Uterus (tissue), 2 donors: ENCODE data around the gene TXN2.

Experiments used
- POLR2A ChIP-seq, 2 donors: fragments of 450-650 bp; IDR thresholded peaks; one replicate each; pipeline ENCODE4 v1.6.1; 2016; ENCODE audit warnings: antibody characterized with exemption in 2 of 2, mild to moderate bottlenecking in 1 of 2, moderate library complexity in 1 of 2
- TF ChIP-seq, protein P1 (sequence below), 4 experiments: fragments of 200-600 bp in 2 of 4; fragments of 450-650 bp in 2 of 4; sonication (generic) in 2 of 4; IDR thresholded peaks; one replicate each; pipeline ENCODE4 v1.5.1; 2016 to 2019; ENCODE audit warnings: antibody characterized with exemption in 4 of 4, mild to moderate bottlenecking in 2 of 4, moderate library complexity in 1 of 4

DNA sequence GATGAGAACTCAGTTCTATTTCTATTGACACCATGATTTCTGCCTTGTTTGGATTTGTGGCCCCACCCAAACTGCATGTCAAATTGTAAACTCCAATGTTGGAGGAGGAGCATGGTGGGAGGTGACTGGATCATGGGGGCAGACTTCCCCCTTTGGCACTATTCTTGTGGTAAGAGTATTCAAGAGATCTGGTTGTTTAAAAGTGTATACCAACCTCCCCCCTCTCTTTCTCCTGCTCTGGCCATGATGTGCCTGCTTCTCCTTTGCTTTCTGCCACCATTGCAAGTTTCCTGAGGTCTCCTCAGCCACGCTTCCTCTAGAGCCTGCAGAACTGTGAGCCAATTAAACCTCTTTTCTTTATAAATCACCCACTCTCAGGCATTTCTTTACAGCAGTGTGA, 33.3 kb upstream of the TXN2 start:
- TF ChIP-seq, protein P1, sequence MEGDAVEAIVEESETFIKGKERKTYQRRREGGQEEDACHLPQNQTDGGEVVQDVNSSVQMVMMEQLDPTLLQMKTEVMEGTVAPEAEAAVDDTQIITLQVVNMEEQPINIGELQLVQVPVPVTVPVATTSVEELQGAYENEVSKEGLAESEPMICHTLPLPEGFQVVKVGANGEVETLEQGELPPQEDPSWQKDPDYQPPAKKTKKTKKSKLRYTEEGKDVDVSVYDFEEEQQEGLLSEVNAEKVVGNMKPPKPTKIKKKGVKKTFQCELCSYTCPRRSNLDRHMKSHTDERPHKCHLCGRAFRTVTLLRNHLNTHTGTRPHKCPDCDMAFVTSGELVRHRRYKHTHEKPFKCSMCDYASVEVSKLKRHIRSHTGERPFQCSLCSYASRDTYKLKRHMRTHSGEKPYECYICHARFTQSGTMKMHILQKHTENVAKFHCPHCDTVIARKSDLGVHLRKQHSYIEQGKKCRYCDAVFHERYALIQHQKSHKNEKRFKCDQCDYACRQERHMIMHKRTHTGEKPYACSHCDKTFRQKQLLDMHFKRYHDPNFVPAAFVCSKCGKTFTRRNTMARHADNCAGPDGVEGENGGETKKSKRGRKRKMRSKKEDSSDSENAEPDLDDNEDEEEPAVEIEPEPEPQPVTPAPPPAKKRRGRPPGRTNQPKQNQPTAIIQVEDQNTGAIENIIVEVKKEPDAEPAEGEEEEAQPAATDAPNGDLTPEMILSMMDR (IDR thresholded peaks at IDR 0.05), result no peak
- no peak for TF ChIP-seq POLR2A (IDR thresholded peaks at IDR 0.05)
